Umbilical cord (tissue), 2 donors: Measurements from ENCODE around the gene RELN. TPM values are rescaled to one million over a fixed set of nuclear protein-coding genes. Genes with fewer than 3 reads are reported as not detected.
A peak's percentile ranks its signal among the peaks of the same experiment; 100 is the strongest.

Experiments
- DNase-seq: peaks from one replicate; pipeline ENCODE4 v3.0.0-alpha.2; 2015; ENCODE audit warnings: low spot score
- total RNA-seq: library from RNA; depleted of rRNA; stranded (reverse); fragments of >200 nt; gene quantifications from one replicate; pipeline ENCODE4 v1.2.3, GENCODE V29; 2014; ENCODE audit warnings: low replicate concordance; ENCODE audit not compliant: insufficient read depth

RELN gene
- total RNA-seq, 1 donor from 2014 or later: 1.2 TPM

- DNase-seq: no peak
Measured at GRCh38 chr7:103990991-103991390, 1.5 kb upstream of the RELN start.

DNA sequence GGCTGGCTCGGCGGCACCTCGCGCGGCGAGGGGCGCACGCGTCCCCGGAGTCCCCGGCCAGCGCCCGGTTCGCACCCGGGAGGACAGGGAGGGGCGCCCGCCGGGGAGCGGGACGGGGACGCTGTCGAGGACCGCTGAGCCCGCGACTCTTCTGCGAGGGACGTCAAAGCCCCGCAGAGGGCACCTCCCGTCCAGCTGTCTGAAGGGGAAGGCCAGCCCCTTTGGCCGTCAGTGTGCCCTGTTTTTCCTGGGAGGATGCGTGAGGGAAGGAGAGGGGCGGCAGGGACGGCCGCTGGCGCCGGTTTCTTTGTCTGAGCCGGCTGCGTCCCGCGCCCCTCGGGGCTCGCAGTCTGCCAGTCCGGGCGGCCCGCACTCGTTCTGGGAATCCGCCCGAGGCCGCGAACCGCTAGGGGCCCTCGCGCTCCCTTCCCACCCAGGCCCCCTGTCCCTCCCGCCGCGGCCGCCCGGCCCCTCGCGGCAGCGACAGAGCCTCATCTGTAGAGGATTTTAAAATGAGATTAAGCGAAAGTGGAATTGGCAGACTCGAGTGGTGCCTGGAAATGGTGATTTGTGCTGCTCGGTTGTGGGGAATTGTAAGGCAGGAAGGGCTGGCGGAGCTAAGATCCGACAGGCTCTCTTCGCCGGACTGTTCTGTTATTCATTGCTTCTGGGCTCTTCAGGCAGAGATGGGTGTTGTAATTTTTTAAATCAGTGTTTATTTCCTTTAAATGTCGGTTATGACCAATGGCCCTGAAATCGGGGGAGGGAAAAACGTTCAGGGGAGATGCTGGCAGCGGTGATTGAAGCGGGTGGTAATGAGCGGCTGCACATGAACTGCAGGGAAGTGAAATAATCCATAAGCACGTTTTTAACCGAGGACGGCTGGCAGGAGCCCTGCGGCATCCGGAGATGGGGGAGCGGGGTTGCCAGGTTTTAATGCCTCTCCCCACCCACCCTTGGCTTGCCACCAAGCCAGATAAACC is 618 bp upstream of the RELN start:
- peak; percentile 77 for DNase-seq

GRCh38 chr7:103988468-103989199 is 824 bp downstream of the RELN start:
- DNase-seq: peak; percentile 9

DNA sequence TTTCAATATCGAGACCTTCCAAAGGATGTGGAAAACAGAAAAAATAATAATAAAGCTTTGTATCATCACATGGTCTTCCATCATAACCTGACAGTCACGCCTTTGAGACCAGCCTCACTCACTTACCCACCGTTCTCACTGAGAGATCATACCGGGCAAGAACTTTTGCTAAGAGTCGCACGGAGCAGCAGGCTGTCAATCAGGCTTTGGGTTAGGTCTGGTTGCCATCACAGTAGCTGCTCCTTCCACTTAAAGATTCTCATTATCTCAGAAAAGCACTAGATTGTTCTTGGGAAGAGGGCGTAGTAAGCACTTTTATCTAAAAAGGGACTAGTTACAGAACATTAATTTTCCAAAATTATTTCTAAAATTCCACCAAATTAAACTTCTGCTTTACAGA is 2.0 kb downstream of the RELN start:
- DNase-seq: no peak

GRCh38 chr7:103985565-103986126 is 3.8 kb downstream of the RELN start:
- no peak for DNase-seq

GRCh38 chr7:103984050-103984449 is 5.4 kb downstream of the RELN start:
- no peak for DNase-seq

DNA sequence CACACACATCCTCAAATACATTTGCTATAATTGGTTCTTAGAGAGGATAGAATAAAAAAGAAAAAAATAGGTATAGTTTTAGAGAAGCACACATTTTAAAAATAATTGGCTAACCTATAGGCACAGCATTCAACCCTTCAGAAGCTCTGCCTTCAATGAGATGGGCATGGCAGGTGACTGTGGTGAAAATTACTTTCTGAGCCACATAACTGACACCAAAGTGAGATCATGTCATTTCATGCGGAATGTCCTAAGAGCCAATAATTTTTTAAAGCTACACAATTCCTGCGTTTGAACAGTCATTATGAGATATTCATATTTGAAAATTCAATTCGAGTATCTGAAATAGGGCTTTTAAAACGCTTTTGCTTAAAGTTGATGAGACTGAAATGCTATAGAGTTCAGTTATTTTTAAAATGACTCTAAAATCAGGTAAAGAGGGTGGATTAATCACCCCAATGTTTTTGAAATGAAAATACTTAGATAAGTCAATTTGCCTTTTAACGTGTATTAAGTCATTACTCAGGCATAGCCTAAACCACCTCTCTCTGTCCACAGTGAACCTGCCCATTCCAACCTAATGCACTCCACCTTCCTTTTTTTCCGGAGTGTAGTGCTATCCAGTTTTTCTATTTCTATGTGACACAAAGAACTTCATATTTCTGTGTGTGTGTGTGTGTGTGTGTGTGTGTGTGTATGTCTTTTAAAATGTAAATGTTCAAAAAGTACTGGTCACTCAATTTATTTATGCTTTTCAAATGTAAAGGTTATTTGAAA is 6.1 kb downstream of the RELN start:
- no peak for DNase-seq

DNA sequence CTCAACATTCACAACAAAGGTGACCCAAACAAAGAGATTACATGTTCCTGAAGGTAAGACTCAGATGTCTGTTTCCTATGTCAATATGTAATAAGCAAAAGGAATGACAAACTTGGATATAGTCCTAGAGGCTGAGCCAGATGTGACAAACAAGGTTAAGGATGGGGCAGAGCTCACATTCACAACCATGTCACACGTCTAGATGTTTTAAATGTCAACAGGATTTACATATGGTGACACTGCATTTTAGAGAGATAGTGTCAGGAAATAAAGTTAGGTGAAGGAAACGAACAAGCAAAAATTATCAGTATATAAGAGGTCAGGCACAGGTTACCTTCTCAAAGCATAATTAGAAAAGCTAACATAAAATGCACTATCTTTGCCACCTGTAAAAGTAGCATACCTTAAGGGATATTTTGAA is 8.4 kb downstream of the RELN start:
- DNase-seq: no peak

DNA sequence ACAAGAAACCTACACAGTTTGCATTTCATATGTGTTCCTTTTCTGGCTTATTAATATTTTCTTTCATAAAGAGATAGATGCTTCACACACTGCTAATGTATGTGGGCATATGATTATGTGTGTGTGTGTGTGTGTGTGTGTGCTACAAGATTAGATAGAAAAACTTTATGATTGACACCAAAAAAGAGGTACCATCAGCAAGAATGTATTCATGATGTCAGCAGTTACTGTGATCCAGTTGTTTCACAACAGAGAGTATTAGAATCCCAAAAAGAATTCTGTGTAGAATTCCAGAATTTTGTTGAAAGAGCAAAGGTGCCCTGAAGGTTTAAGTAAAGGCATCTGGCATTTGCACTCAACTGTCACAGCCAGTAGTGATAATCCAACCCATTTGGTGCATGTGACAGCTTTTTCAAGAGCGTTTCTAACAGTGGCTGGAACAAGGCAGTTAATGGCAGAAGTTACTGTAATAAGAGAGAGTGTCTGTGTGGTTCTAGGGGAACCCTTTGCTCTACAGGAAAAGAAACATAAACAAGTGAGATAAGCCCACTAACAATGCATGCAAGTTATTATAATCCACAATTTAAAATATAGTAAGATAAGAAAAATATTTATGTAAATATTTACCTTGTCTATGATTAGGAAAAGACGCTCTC is 16.6 kb downstream of the RELN start:
- DNase-seq: no peak

- no peak for DNase-seq
Measured at GRCh38 chr7:103967401-103967800, 22.1 kb downstream of the RELN start.

DNA sequence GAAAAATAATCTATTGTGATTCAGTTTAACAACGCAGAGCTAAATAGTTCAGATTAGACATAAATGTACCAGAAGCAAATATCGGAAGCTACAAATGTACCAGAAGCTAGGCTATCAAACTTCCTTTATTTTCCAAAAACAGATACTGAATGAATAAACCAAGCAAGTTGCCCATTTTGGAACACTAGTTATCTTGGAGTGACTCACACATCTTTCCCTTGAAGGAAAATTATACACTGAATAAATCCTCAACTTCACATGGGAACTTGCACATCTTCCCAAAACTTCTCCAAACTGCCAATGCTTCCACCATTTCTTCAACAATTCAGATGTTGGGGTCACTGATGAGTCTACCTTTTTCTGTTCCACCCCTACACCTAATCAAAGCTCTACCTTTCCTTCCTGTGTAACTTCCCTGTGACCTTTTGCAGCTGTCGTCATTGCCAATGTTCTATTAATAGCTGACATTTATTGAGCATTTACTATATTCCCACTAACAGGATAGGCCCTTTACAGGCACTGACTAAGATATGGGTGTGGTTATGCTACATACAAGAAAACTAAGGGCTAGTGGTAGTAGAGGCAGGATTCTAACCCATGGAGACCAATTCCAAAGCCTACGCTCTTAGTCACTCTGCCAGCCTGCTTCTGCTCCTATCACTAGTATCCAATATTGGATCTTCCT is 22.7 kb downstream of the RELN start:
- DNase-seq: no peak

DNA sequence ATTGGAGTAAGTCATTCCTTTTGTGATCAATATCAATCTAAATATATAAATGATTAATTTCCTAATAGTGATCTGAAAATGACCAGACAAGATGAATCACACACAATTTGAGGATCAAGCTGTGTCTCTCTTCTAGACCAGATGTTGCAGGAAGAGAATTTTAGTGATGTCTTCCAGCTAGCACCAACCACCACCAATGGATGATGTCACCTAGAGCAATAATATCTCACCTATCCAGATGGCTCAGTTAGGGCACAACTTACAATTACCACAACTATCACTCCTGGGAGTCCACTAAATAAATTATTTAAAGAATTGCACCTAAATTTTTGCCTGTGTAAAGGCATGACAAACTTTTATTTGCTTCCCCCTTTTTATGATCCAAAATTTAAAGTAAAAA is 25.2 kb downstream of the RELN start:
- no peak for DNase-seq

- no peak for DNase-seq
Measured at GRCh38 chr7:103962070-103962469, 27.4 kb downstream of the RELN start.

DNA sequence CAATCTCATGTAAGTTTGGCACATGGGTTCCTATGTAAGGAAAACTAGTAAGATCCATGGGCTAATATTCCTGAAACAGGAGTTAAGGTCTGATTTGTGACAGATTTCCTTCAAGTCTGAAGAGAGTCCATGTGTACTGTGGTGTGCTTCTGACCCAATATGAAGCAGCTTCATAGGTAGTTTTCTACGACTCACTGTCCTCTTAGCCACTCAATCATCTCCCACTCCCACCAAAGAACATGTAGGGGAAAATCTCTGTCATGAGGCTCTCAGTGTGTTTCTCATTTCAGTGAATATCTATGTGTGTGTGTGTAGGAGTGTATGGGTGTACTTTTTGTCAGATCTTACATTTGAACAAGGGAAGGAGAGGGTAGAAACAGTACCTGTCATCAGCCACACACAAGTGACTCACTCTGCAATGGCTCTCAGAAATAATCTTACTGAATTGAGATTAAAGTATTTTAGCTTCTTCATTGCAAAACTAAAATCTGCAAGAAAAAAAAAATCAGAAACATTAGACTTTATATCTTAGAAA is 31.1 kb downstream of the RELN start:
- DNase-seq: no peak

- no peak for DNase-seq
Measured at GRCh38 chr7:103955985-103956384, 33.5 kb downstream of the RELN start.

- no peak for DNase-seq
Measured at GRCh38 chr7:103952408-103952807, 37.0 kb downstream of the RELN start.

GRCh38 chr7:103951311-103951710 is 38.1 kb downstream of the RELN start:
- no peak for DNase-seq

DNA sequence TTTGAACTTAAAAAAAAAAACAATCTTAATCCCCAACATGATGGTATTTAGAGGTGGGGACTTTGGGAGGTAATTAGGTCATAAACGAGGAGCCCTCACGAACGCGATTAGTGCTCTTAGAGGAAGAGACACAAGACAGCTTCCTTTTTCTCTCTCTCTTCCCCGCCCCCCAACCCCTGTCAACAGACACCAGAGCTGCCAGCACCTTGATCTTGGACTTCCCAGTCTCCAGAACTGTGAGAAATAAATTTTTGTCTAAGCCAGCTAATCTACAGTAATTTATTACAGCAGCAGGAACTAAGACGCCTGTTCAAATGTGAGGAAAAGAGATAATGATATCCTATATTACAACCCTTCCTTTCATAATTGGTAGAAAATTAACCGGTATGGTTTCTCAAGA is 40.1 kb downstream of the RELN start:
- no peak for DNase-seq

GRCh38 chr7:103947026-103947655 is 42.3 kb downstream of the RELN start:
- peak; percentile 35 for DNase-seq
